Epithelial cell of esophagus (primary cell): Measurements from ENCODE around the gene FKBP5.

ENCODE experiments used
- DNase-seq: peaks from one replicate; pipeline ENCODE4 v3.0.0; 2010; ENCODE audit warnings: low read depth
- H3K4me3 ChIP-seq: 2 replicates; pipeline ENCODE4 v1.5.1; 2011; ENCODE audit warnings: mild to moderate bottlenecking, low read length, control low read depth
- TF ChIP-seq, protein P1 (sequence below): IDR thresholded peaks from 2 replicates; pipeline ENCODE4 v1.5.1; 2011; ENCODE audit warnings: low read depth, mild to moderate bottlenecking, low read length, control low read depth, inconsistent platforms; ENCODE audit not compliant: insufficient read depth; ENCODE audit errors: missing control alignments

The FKBP5 gene

DNA sequence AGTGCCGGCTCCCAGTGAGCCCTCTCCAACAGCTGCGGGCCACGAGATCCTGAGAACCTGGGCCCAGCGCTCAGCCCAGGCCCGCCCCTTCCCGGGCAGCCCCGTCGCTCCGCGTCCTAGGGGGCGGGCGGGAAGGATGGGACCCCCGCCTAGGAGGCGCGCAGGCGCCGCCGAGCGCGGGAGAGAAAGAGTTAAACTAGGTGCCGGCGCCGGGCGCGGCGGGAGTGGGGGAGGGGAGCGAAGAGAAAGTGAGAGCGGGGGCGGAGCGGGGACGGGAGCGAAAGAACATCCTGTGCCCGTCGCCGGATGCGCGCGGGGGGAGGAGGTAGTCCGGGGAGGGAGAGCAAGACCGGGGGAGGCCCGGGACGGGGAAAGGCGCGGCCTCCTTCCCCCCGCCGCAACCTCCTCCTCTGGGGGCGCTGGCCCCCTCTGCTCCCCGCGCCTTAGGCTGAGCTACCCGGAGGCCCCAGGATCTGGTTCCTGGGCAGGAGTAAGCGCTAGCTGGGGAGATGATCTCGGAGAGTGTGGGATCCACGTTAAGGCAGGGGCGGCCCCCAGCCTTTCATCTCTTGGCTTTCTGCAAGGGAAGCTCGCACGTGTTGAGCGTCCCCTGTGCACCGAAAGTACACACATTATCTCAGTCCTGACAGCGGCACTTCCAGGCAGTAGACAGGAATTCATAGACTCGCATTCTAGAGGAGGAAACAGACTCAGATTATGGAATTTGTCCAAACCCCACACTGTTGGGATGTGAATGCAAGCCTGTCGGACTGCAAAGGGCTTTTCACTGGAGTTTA is 43.2 kb upstream of the FKBP5 start:
- TF ChIP-seq, protein P1, sequence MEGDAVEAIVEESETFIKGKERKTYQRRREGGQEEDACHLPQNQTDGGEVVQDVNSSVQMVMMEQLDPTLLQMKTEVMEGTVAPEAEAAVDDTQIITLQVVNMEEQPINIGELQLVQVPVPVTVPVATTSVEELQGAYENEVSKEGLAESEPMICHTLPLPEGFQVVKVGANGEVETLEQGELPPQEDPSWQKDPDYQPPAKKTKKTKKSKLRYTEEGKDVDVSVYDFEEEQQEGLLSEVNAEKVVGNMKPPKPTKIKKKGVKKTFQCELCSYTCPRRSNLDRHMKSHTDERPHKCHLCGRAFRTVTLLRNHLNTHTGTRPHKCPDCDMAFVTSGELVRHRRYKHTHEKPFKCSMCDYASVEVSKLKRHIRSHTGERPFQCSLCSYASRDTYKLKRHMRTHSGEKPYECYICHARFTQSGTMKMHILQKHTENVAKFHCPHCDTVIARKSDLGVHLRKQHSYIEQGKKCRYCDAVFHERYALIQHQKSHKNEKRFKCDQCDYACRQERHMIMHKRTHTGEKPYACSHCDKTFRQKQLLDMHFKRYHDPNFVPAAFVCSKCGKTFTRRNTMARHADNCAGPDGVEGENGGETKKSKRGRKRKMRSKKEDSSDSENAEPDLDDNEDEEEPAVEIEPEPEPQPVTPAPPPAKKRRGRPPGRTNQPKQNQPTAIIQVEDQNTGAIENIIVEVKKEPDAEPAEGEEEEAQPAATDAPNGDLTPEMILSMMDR = no peak
- H3K4me3 ChIP-seq = peak overlapping the region; percentile 48
- peak; percentile 85 for DNase-seq

DNA sequence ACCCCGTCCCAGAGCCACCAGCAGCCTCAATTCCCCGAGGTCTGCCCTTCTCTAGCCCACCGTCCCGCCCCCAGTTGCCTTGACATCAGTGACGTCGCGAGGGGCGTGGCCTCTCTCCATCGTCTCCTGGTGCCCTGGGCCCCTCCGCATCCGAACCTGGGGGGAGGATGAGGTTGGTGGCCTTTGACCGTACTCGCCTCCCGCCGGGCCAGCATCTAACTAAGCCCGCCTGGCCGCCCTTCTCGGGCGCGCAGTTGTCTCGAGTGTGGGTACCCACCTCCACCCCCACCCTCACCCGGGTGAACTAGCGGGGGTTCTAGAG is 42.7 kb upstream of the FKBP5 start:
- DNase-seq = peak; percentile 59
- peak overlapping the region; percentile 48 for H3K4me3 ChIP-seq
- TF ChIP-seq, protein P1 = no peak

DNA sequence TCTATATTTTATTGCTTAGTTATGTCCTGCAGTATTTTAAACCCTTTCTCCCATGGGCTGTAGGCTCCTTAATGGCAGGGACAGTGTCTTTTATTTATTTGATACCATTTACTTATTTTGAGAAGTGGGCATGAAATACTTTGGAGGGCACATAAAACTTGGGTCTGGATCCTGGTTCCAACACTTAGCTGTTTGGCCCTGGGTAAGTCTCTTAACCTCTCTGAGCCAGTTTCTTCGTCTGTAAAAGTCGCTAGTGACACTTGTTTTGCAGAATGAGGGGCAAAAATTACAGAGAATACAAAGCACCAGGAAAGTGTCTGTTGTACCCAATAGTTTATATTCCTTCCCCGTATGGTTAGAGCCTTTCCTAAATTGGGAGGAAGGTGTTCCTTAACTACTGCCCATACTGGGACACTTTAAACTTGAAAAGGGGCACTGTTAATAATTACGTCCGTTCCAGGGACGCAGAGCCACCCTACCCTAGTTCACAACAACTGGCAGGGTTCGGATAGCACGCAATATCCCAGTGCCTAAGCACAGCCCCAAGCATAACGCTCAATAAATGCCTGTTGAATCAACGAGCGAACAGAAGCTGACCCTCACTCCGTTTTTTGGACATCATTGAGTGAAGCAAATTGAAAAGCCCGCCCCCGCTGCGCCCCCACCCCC is 42.2 kb upstream of the FKBP5 start:
- H3K4me3 ChIP-seq = no peak overlapping the region
- TF ChIP-seq, protein P1 = no peak
- DNase-seq = no peak

DNA sequence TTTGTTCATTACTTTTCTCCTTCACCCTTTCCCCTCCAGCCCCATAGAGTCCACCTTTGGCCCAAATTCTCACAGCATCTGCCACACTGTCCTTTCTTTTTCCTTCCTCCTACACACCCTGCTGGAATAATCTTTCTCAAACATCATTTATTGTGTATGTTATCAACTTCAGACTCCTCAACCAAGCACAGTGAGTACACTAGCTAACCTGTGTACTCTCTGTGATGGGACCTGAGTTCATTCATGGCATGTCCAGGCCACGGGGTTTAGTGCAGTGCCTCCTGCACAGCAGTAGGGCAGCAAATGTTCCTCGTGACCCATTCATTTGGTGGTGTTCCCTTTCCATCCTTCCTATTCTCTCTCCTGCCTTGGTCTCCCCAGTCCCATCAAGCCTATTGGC is 41.0 kb upstream of the FKBP5 start:
- TF ChIP-seq, protein P1 = no peak
- H3K4me3 ChIP-seq = no peak overlapping the region
- no peak for DNase-seq

DNA sequence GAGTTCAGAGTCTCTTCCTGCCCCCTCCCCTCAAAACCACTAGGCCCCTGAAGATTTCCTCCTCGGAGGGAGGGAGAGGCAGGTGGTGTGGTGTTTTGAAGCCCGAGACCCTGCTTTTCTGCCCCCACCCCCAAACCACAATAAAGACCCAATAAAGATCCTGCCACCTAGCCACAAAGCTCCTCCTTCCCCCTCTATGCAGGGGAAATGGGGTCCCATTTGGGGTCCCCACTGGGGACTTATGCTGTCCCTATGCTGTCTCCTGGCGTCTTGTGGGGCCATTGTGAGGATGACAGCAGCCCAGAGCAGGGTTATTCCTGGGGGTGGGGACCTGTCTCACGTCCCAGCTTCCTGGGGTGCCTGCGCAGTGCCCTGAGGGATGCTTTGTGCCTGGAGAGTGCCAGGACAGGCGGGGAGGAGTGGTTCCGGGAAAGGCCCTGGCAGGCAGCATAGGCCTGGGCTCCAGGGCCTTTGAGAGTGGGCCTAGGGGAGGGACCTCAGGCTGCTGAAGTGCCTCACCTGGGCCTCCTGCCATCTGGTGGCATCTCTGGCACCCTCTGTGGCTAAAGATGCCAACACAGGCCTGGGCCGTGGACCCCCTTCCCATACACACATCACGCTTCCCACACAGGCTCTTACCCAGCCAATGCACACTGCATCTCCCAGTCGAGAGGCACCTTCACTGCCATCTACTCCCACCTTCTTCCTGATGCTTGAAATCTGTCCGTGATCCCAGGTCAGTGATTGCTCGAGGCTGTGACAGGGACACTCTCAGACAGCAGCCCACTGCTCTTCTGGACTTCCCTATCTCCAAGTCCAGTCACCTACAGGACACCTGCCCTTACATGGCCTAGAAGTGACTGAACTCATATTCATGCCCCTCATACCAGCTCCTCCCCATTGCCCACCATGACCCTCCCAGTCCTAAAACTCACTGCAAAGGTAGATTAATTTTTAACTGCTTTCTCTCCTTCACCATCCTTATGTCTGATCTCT is 40.3 kb upstream of the FKBP5 start:
- TF ChIP-seq, protein P1 = no peak
- peak; percentile 70 for DNase-seq
- no peak overlapping the region for H3K4me3 ChIP-seq

DNA sequence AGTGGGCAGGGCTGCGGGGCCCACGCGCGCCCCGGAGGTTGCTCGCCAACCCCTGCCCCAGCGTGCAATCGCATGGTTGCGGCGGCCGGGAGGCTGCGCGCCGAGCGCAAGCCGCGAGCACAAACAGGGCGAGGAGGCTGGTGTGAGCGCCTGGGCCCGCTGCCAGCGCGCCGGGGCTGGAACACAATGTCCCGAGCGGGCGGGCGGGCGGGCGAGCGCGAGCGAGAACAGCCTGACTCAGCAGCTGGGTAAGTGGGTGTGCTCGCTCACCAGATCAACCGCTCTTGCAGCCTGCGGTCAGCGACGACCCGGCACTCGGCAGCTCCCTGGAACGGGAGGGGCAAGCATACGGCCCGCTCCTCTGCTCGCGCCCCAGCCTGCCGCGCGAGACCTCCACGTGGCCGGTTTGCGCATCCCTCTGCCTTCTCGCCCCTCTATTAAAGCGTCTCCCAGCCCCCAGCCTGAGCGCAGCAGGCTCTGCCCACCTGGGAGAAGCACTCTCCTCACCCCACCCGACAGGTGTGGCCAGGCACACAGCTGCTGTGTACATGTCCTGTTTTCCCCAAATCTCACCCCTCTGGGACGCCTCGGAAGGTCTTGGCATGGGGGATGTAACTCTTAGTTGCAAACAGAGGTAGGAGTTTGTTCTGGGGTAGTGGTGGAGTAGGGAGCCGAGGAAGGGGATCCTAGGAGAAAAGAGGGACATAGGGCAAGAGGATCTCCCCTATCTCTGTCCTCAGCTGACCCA is 39.4 kb upstream of the FKBP5 start:
- TF ChIP-seq, protein P1 = no peak
- peak overlapping the region; percentile 41 for H3K4me3 ChIP-seq

More for the DNA sequence above, 39.4 kb upstream of the FKBP5 start:
- DNase-seq = peak; percentile 97
